Heart left ventricle (tissue), 16 donors: ENCODE results near the gene UBQLN4. TPM values are rescaled to one million over a fixed set of nuclear protein-coding genes. Genes with fewer than 3 reads are reported as not detected.
A peak's percentile ranks its signal among the peaks of the same experiment; 100 is the strongest.

Source experiments
- ATAC-seq, 4 donors: fragments of 200-7000 bp; cut with Tn5 transposase; one replicate each; pipeline ENCODE4 v1.9.1; 2020 to 2022; ENCODE audit warnings: moderate library complexity in 4 of 4, mild to moderate bottlenecking in 3 of 4, moderate number of reproducible peaks in 1 of 4
- DNase-seq, 5 donors: peaks; one replicate each; pipeline ENCODE4 v3.0.0-alpha.2; 2020
- H3K27ac ChIP-seq, 12 donors: fragments of 200-600 bp; sonication (generic) in 4 of 12; one replicate each; pipeline versions ENCODE4 v1.5.0 to v1.8.0; 2016 to 2022; ENCODE audit warnings: mild to moderate bottlenecking in 2 of 12
- H3K27me3 ChIP-seq, 9 donors: fragments of 200-600 bp; sonication (generic) in 2 of 9; one replicate each; pipeline versions ENCODE4 v1.5.1 to v1.8.0; 2016 to 2022; ENCODE audit warnings: mild to moderate bottlenecking in 3 of 9
- H3K36me3 ChIP-seq, 9 donors: fragments of 200-600 bp; sonication (generic) in 2 of 9; one replicate each; pipeline versions ENCODE4 v1.5.0 to v1.8.0; 2018 to 2022; ENCODE audit warnings: mild to moderate bottlenecking in 2 of 9
- H3K4me1 ChIP-seq, 12 donors: fragments of 200-600 bp; sonication (generic) in 4 of 12; one replicate each; pipeline versions ENCODE4 v1.5.0 to v1.8.0; 2016 to 2022; ENCODE audit warnings: mild to moderate bottlenecking in 3 of 12
- H3K4me3 ChIP-seq, 12 donors: fragments of 200-600 bp; sonication (generic) in 4 of 12; one replicate each; pipeline versions ENCODE4 v1.5.0 to v1.8.0; 2017 to 2022; ENCODE audit warnings: mild to moderate bottlenecking in 9 of 12, moderate library complexity in 4 of 12
- H3K9me3 ChIP-seq, 12 donors: fragments of 200-600 bp; sonication (generic) in 4 of 12; one replicate each; pipeline versions ENCODE4 v1.5.0 to v1.8.0; 2016 to 2022; ENCODE audit warnings: mild to moderate bottlenecking in 1 of 12
- CTCF ChIP-seq, 12 donors: fragments of 200-600 bp; sonication (generic) in 4 of 12; IDR thresholded peaks; one replicate each; pipeline versions ENCODE4 v1.5.0 to v1.8.0; 2018 to 2022; ENCODE audit warnings: antibody characterized with exemption in 12 of 12, mild to moderate bottlenecking in 5 of 12
- POLR2A ChIP-seq, 2 donors: fragments of 450-650 bp; IDR thresholded peaks; one replicate each; pipeline ENCODE4 v1.6.1; 2017; ENCODE audit warnings: antibody characterized with exemption in 2 of 2, mild to moderate bottlenecking in 2 of 2, moderate library complexity in 2 of 2
- WGBS, 4 donors: extraction: QIAGEN DNeasy Blood & Tissue Kit in 2 of 4; methylation state at CpG; one replicate each; pipeline versions ENCODE4 v1.1.5 to v1.1.7; 2013 to 2018; 5-methylcytosine and 5-hydroxymethylcytosine counted together
- intact Hi-C, 10 donors: fragments of 100-400 bp; cut with DNase I; formaldehyde crosslinking; loops; one replicate each; pipeline versions ENCODE4 v1.11.1 to v1.14.2; 2022
- polyA plus RNA-seq, 2 donors: library from polyadenylated mRNA; stranded (reverse); fragments of 200-250 nt; gene quantifications; one replicate each; pipeline ENCODE4 v1.2.3, GENCODE V29; 2013
- total RNA-seq, 9 donors: library from RNA; depleted of rRNA in 2 of 9; stranded (reverse); fragments of >200 nt in 2 of 9; fragmentation: NEBNext Ultra II Directional in 3 of 9; extraction: Animal tissue kit (Norgen Biotek cat#: 25700) in 3 of 9; gene quantifications; one replicate each; pipeline versions ENCODE4 v1.1.0 to v1.2.4, GENCODE V29; 2016 to 2023
- donor health status: ischemic (EF 13 %, LVEDD 7.1; RV severe dilation, severe dysfunction).
- donor health status: healthy with polysubstance abuse.
- donor health status: DM: no; HTN: yes; CAD: no.
- donor health status: DM: no; HTN: no; CAD: no.
- donor health status: ischemic (EF 25% LVEDD 6.9; RV normal size, moderate dysfunction).
- donor health status: ischemic (EF 25% LVEDD 5.7; RV mildly dilated, moderate dysfunction).
- donor health status: healthy.
- donor health status: DM: yes; HTN: yes; CAD: no.
- donor health status: ischemic (EF 35%, LVEDD 5.7; RV mildly dilated, moderate dysfunction).
- donor health status: nonischemic (EF 11% LVEDD 7.7; RV severe dilation, severe dysfunction).
- donor health status: DM: yes; HTN: yes; CAD: no.
- donor health status: PGD.
- donor health status: ischemic (EF 29% LVEDD 5.4; RV normal size, mild dysfunction).
- donor health status: nonischemic (EF 23%, LVEDD 6.1; RV moderate dilation, normal function).

Gene UBQLN4
- total and polyA plus RNA-seq, 11 donors, result 15.1 to 37.3 (median 26.9) TPM

DNA sequence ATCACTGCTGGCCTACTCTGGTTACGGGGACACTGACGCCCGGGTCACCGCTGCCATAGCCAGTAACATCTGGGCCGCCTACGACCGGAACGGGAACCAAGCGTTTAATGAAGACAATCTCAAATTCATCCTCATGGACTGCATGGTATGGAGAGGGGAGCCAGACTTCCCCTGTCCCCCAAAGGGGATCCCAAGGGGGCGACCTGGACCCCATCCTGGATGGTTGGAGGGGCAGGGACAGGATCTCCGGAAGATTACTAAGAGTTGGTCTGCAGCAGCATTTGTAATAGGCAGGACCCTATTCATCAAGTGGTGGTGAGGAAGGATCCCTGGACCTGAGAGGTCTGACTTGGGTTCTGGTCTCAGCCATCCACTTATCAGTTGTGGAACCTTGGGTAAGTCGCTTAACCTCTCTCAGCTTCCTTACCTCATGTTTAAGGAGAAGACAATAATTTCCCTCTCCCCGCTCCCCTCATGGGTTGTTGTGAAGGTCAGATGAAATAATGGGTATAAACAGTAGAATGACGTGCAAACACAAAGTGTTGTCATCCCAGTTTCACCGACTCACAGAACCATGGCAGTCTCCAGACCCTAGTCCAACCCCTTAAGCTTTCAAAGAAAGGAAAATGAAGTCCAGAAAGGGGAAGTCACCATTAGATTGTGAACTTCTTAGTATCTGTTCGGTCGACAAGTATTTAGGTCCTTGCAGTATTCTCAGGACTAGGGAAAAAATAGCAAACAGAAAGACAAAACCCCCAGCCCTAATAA is 1.9 kb upstream of the UBQLN4 start:
- peak overlapping the region; percentile 64 to 98 (median 87) for H3K4me3 ChIP-seq
- H3K36me3 ChIP-seq, result peaks cover 0 to 30% (median 8%) of the 10 kb centered on the region in 9 donors
- DNase-seq, result no peak
- WGBS, 4 donors, result 23 to 36% (median 24%) methylated on average over 12 to 17 of the region's 17 CpGs
- no peaks in the 10 kb centered on the region for H3K9me3 ChIP-seq
- peaks cover 0 to 44% (median 24%) of the 10 kb centered on the region in 12 donors for H3K4me1 ChIP-seq
- peak overlapping the region; percentile 41 to 99 (median 96) for H3K27ac ChIP-seq
- intact Hi-C loops, result loop anchor here in 3 of 10 donors (5.0 to 10.0 kb wide), 3 partner anchors 33 to 121 kb away; partner anchors contain the start of genes KHDC4 (in 2 of the 3), SSR2 (in 2 of the 3) and RXFP4 (in 1 of the 3)
- ATAC-seq, result no peak
- H3K27me3 ChIP-seq, result no peaks in the 10 kb centered on the region
- TF ChIP-seq CTCF (IDR thresholded peaks at IDR 0.05) (no peak), POLR2A (IDR thresholded peaks at IDR 0.05) (no peak)

DNA sequence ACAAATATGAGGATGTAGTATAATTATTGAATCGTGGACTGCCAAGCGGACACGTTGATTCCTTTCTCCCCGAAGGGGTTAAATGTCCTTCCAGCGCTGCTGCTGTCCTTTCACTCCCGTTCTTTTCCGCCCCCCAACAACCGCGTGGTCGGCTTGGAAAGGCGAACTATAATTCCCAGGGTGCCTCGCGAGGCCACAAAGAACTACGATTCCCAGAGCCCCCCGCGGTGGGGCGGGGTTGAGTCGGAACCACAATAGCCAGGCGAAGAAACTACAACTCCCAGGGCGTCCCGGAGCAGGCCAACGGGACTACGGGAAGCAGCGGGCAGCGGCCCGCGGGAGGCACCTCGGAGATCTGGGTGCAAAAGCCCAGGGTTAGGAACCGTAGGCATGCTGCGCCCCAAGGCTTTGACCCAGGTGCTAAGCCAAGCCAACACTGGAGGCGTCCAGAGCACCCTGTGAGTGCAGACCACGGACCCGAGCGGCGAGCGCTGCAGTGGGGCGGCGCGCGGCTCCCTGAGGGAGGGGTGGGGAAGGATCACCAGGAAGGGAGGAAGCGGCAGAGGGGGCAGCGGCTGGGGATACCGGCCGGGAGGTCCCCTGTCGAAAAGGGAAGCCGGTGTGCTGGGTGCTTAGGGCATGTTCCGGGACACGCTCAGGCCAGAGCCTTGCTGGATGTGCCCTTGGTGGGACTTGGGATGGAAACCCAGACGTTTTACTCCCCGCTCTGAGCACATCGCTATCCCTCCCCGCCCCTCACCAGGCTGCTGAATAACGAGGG is 1.1 kb upstream of the UBQLN4 start, which contains the start of gene LAMTOR2:
Gene LAMTOR2 (plus strand): TSS at position 283 of the 781 bp plus-strand sequence. CDS start 108 bp downstream, at position 391.
- peaks cover 0 to 37% (median 10%) of the 10 kb centered on the region in 9 donors for H3K36me3 ChIP-seq
- DNase-seq (peak; percentile 98 to 99 (median 98)), ATAC-seq (peak; percentile 90 to 96 (median 92))
- 0 to 1% (median 1%) methylated on average over 35 to 53 of the region's 53 CpGs for WGBS, 4 donors
- peak within 1 kb of the TSS; percentile 64 to 98 (median 87) for H3K4me3 ChIP-seq
- intact Hi-C loops, result loop anchor here in 4 of 10 donors (5.0 to 10.0 kb wide), 4 partner anchors 32 to 120 kb away; partner anchors contain the start of genes KHDC4 (in 2 of the 4), RXFP4 (in 2 of the 4) and SSR2 (in 2 of the 4)
- H3K27me3 ChIP-seq, result no peaks in the 10 kb centered on the region
- H3K27ac ChIP-seq, result peak within 1 kb of the TSS; percentile 83 to 99 (median 96)
- H3K9me3 ChIP-seq, result no peaks in the 10 kb centered on the region
- peaks cover 0 to 50% (median 24%) of the 10 kb centered on the region in 12 donors for H3K4me1 ChIP-seq
- TF ChIP-seq CTCF (IDR thresholded peaks at IDR 0.05) (peak in 1 of 12 donors; percentile 10), POLR2A (IDR thresholded peaks at IDR 0.05) (peak in 1 of 2 donors; percentile 78)

DNA sequence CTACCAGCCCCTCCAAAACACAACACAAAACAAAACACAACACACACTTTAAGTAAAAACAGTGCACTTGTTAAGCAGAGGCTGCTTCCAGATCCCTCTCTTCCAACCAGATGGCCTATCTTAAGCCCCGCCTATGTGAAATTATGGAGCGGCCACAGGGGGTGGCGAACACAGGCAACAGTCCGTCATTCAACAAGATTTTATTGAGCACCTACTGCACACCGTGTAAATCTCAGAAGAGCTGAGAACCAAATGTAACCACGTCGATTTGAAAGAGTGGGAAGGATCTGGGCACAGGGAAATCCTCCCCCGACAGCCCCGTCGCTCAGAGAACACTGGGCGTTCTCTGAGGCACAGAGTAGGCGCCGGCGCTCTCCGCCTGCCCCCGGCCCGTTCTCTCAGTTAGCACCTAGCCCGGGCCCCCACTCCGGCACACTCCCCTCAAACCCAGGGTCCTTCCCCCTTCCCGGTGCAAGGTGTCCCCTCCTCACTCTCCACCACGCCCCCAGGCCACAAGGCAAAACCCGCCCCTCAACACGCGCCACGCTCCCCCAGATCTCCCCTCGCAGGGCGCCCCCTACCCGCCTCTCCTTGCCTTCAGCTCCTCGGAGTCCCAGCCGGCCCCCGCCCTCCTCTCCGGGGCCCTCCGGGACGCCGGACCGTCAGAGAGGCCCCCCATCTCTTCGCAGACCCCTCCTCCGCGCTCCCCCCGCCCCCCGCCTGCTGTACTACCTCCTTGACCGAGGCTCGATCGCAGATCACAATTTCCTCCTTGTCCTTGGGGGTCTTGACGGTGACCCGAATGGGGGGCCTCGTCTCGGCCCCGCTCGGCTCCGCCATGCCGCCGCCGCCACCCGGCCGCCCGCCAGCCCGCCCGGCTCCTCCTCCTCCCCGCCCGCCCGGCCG is 483 bp downstream of the UBQLN4 start:
- WGBS, 4 donors, result 1 to 4% (median 2%) methylated on average over 36 to 63 of the region's 63 CpGs
- Histone ChIP-seq H3K27ac (peak overlapping the region; percentile 68 to 99 (median 94)), H3K4me1 (peaks cover 0 to 50% (median 25%) of the 10 kb centered on the region in 12 donors), H3K9me3 (no peaks in the 10 kb centered on the region), H3K36me3 (peaks cover 0 to 45% (median 17%) of the 10 kb centered on the region in 9 donors), H3K27me3 (no peaks in the 10 kb centered on the region), H3K4me3 (peak overlapping the region; percentile 71 to 98 (median 87))
- intact Hi-C loops, result loop anchor here in 4 of 10 donors (5.0 to 10.0 kb wide), 3 partner anchors 108 to 118 kb away; partner anchors contain the start of genes KHDC4 (in 2 of the 4) and RXFP4 (in 2 of the 4)
- ATAC-seq (peak in 2 of 4 donors; percentile 4 to 7), DNase-seq (peak; percentile 50 to 80 (median 67))
- TF ChIP-seq CTCF (IDR thresholded peaks at IDR 0.05), result peak in 5 of 12 donors; percentile 19 to 35 (median 25)
- peak in 1 of 2 donors; percentile 39 for TF ChIP-seq POLR2A (IDR thresholded peaks at IDR 0.05)
